Epithelial cell of proximal tubule (primary cell): ENCODE data around the gene CDH15. TPM values are rescaled to one million over a fixed set of nuclear protein-coding genes. Genes with fewer than 3 reads are reported as not detected.
"Not testable (repeated sequence)": the region's sequence is repeated elsewhere in the genome, so short reads cannot be mapped to it uniquely, and the experiment has no call there.

Source experiments
- DNase-seq: peaks from one replicate; pipeline ENCODE4 v3.0.0-alpha.2; 2011; ENCODE audit warnings: low read depth
- H3K4me3 ChIP-seq: 2 replicates; pipeline ENCODE4 v1.5.1; 2011; ENCODE audit warnings: low read depth, mild to moderate bottlenecking, low read length
- total RNA-seq: library from RNA; depleted of rRNA; stranded (reverse); fragments of >200 nt; gene quantifications from 2 replicates; pipeline ENCODE4 v1.2.3, GENCODE V29; 2015
- TF ChIP-seq, protein P1 (sequence below): conservative IDR thresholded peaks from 2 replicates; pipeline ENCODE4 v1.5.1; 2012; ENCODE audit warnings: low read depth, mild to moderate bottlenecking, low read length

Gene CDH15
- total RNA-seq, 1 donor from 2014 or later = not detected

DNA sequence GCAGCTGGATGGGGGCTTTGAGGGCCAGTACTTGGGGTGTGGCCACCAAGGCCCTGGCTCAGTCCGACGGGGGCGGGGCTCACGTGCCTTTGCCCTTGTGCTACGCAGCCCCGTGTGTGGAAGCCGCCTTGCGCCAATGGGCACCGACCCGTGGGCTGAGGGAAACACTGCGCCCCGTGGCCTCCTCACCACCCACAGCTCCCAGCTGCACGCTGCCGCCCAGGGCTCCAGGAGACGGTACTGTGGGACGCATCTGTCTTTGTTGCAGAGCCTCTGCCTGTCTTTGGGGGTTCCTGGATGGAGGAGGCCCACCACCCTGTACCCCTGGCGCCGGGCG lies 7.6 kb downstream of the CDH15 start:
- TF ChIP-seq, protein P1, sequence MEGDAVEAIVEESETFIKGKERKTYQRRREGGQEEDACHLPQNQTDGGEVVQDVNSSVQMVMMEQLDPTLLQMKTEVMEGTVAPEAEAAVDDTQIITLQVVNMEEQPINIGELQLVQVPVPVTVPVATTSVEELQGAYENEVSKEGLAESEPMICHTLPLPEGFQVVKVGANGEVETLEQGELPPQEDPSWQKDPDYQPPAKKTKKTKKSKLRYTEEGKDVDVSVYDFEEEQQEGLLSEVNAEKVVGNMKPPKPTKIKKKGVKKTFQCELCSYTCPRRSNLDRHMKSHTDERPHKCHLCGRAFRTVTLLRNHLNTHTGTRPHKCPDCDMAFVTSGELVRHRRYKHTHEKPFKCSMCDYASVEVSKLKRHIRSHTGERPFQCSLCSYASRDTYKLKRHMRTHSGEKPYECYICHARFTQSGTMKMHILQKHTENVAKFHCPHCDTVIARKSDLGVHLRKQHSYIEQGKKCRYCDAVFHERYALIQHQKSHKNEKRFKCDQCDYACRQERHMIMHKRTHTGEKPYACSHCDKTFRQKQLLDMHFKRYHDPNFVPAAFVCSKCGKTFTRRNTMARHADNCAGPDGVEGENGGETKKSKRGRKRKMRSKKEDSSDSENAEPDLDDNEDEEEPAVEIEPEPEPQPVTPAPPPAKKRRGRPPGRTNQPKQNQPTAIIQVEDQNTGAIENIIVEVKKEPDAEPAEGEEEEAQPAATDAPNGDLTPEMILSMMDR = no peak
- DNase-seq = no peak
- no peak overlapping the region for H3K4me3 ChIP-seq

DNA sequence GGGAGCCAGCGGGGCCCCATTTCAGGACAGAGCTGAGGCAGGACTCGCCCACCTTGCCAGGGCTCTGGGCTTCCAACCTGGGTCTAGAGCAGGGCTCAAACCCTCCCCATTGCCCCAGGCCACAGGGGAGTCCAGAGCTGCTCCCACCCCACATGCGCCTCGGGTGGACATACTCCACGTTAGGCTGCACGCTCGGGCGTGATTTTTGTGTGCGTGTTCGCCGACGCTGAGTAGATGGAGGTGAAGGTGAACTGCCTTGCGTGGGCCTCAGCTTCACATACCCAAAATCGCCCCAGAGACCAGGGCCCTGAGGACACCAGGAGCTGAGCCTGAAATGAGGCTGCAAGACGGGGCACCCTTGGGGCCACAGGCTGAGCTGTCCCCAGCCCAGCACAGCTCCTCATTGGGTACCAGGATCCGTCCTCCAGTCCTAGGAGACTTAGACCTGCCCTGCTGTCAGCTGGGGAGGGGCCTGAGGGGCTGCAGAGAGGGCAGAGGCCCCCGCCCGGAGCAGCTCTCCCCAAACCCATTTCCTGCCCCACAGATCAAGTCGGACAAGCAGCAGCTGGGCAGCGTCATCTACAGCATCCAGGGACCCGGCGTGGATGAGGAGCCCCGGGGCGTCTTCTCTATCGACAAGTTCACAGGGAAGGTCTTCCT lies 8.2 kb downstream of the CDH15 start:
- H3K4me3 ChIP-seq = no peak overlapping the region
- TF ChIP-seq, protein P1 = no peak
- no peak for DNase-seq

DNA sequence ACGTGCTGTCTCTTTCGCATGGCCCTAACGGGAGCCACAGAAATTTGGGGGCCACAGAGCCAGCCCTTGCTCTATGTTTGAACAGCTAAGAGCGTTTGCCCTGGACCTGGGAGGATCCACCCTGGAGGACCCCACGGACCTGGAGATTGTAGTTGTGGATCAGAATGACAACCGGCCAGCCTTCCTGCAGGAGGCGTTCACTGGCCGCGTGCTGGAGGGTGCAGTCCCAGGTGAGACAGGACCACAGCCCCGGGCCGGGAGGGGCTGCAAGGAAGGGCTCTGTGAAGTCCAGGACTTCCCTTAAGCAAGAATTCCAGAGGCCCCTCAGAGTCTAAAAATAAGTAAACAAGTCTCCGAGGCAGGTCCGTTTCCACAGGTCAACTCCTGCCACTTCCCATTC lies 11.9 kb downstream of the CDH15 start:
- no peak overlapping the region for H3K4me3 ChIP-seq
- TF ChIP-seq, protein P1 = no peak
- DNase-seq = no peak

DNA sequence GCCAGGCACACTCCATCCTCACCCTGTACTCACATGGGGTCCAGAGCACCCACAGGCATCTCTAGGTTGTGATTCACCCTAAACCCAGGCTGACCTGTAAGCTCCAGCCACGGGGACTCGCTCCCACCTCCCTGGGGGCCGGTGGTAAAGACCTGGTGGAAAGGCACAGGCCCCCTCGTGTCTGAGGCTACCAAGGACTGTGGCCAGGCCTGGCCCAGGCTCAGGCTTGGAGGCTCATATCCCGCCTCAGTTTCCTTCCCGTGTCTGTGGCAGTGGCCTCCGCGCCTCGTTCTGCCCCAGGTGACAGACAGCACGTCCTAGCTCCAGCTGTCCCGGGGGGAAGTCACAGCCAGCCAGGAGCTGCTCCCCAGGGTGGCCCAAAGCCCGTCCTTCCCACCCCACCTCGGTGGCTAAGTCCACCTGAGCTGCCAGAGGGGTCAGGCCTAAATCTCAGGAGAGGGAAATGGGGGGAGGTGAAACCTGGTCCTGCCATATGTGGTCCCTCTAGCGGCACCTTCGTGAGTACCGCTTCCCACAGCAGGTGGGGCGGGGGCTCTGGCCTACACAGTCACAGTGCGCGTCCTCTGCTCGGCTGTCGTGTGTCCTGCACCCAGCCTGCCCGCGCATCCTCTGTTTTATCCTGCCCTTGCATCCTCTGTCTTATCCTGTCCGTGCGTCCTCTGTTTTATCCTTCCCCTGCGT lies 12.6 kb downstream of the CDH15 start:
- H3K4me3 ChIP-seq = no peak overlapping the region
- DNase-seq = no peak
- TF ChIP-seq, protein P1 = no peak

DNA sequence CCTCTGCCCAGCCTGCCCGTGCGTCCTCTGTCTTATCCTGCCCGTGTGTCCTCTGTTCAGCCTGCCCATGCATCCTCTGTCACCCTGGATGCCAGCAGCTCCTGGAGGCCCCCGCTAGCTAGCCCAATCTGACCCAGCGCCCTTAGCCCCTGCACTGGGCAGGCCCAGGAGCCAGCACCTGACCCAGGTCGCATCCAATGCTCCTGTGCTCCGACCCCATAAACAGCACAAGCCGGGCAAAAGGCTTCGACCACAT lies 13.1 kb downstream of the CDH15 start:
- DNase-seq = no peak
- TF ChIP-seq, protein P1 = no peak

DNA sequence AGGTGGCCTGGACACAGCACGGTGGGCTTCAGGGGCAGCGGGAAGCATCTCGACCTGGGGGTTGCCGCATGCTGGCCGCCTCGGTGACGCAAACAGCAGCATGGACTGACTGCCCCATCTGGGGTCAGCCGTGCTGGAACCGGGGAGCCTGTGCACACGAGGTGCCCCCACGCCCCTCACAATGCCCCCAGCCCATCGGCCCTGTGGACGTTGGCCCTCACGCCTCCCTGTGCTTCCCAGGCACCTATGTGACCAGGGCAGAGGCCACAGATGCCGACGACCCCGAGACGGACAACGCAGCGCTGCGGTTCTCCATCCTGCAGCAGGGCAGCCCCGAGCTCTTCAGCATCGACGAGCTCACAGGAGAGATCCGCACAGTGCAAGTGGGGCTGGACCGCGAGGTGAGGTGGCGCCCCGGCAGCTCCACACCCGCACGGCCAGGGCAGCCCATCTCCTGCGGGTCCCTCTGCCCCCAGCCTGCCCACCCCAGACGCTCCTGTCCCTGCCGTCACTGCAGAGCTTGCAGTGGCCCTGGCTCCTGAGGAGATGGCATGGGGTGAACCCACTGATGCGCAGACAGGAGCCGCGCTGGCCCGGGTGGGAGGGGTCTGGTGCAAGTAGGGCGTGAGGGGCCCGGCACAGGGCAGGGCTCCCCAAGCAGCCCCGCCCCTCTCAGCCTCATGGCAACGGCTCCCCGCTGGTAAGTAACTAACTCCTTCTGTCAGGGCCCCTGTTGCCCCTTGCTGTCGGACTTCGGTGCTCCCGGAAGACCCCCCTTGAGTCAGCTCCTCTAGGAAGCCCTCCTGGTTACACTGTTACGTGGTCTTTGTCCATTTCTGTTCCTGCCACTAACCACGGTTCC lies 13.6 kb downstream of the CDH15 start:
- TF ChIP-seq, protein P1 = no peak
- no peak overlapping the region for H3K4me3 ChIP-seq
- no peak for DNase-seq

More for the DNA sequence above, 13.1 kb downstream of the CDH15 start:
- no peak overlapping the region for H3K4me3 ChIP-seq

DNA sequence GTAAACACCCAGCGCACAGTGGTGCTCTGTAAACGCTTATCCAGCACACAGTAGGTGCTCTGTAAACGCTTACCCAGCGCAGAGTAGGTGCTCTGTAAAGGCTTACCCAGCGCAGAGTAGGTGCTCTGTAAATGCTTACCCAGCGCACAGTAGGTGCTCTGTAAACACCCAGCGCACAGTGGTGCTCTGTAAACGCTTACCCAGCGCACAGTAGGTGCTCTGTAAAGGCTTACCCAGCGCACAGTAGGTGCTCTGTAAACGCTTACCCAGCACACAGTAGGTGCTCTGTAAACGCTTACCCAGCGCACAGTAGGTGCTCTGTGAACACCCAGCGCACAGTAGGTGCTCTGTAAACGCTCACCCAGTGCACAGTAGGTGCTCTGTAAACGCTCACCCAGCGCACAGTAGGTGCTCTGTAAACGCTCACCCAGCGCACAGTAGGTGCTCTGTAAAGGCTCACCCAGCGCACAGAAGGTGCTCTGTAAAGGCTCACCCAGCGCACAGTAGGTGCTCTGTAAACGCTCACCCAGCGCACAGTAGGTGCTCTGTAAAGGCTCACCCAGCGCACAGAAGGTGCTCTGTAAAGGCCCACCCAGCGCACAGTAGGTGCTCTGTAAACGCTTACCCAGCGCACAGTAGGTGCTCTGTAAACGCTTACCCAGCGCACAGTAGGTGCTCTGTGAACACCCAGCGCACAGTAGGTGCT lies 14.5 kb downstream of the CDH15 start:
- H3K4me3 ChIP-seq, DNase-seq: not testable (repeated sequence)

DNA sequence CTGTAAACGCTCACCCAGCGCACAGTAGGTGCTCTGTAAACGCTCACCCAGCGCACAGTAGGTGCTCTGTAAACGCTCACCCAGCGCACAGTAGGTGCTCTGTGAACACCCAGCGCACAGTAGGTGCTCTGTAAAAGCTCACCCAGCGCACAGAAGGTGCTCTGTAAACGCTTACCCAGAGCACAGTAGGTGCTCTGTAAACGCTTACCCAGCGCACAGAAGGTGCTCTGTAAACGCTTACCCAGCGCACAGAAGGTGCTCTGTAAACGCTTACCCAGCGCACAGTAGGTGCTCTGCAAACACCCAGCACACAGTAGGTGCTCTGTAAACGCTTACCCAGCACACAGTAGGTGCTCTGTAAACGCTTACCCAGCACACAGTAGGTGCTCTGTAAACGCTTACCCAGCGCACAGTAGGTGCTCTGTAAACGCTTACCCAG lies 15.1 kb downstream of the CDH15 start:
- not testable (repeated sequence) for DNase-seq, H3K4me3 ChIP-seq
